HG02938 (cell line): ENCODE data around the gene UTP11.
"Not testable (repeated sequence)": the region's sequence is repeated elsewhere in the genome, so short reads cannot be mapped to it uniquely, and the experiment has no call there.

Source experiments
- ATAC-seq: cut with Tn5 transposase; IDR thresholded peaks from one replicate; pipeline ENCODE4 v1.9.1; 2021; ENCODE audit warnings: mild to moderate bottlenecking, moderate library complexity; ENCODE audit not compliant: unreplicated experiment

UTP11 gene, protein sequence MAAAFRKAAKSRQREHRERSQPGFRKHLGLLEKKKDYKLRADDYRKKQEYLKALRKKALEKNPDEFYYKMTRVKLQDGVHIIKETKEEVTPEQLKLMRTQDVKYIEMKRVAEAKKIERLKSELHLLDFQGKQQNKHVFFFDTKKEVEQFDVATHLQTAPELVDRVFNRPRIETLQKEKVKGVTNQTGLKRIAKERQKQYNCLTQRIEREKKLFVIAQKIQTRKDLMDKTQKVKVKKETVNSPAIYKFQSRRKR

GRCh38 chr1:38012363-38013226 is at the start of gene UTP11:
UTP11 (plus strand) TSS chr1:38012734; CDS start chr1:38012803, 69 bp downstream.
- ATAC-seq: peak; percentile 91

DNA sequence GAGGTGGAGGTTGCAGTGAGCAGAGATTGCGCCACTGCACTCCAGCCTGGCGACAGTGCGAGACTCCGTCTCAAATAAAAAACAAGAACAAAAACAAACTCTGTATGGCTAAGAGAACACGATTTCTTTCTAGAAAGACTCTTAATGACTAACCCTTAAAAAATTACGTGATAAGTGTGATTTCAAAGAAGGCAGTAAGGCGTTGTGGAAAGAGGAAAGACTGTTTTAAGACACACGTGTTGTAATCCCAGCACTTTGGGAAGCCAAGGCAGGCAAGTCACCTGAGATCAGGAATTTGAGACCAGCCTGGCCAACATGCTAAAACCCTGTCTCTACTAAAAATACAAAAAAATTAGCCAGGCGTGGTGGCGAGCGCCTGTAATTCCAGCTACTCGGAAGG is 48.4 kb upstream of the UTP11 start:
- not testable (repeated sequence) for ATAC-seq

GRCh38 chr1:37965301-37965700 is 47.2 kb upstream of the UTP11 start:
- no peak for ATAC-seq

GRCh38 chr1:37973684-37974083 is 38.9 kb upstream of the UTP11 start:
- ATAC-seq: not testable (repeated sequence)

DNA sequence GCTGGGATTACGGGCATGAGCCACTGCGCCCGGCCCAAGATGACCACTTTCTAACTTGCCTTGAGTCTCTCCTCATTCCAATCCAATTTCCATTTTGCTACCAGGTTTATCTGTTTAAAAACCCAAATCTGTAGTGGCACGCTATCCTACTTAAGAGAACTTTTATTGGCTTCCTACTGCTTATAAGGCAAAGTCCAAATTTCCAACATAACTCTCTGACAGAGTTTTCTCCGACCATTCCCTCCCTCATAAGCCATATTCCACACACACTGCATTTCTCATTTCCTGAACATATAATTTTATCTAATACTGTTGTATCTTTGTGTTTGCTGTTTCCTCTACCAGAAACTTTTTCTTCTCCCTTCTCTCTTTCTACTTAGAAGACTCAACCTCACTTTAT is 38.0 kb upstream of the UTP11 start:
- no peak for ATAC-seq

GRCh38 chr1:37975083-37975482 is 37.5 kb upstream of the UTP11 start:
- not testable (repeated sequence) for ATAC-seq

- ATAC-seq: no peak
These were observed 34.0 kb upstream of the UTP11 start for GRCh38 chr1:37978541-37978940.

GRCh38 chr1:37983546-37983945 is 29.0 kb upstream of the UTP11 start:
- no peak for ATAC-seq

DNA sequence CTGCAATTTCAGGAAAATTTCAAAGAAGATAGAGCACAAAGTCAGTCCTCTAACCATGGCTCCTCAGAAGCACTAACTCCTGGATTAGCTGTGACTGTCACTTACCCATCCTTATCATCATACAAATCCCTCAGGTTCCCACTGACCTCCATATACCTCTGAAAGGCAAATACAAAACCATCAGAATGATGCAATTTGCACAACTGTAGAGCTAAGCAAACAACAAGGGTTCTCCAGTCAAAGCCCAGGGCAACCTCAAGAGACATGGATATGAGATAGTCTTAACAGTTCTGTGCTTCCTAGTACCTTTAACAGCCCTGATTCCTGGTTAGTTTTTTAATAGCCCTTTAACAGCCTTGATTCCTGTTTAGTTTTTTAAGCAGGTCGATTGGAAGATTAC is 24.9 kb upstream of the UTP11 start:
- no peak for ATAC-seq

- peak; percentile 11 for ATAC-seq
These were observed 23.1 kb upstream of the UTP11 start for GRCh38 chr1:37989361-37989930.

DNA sequence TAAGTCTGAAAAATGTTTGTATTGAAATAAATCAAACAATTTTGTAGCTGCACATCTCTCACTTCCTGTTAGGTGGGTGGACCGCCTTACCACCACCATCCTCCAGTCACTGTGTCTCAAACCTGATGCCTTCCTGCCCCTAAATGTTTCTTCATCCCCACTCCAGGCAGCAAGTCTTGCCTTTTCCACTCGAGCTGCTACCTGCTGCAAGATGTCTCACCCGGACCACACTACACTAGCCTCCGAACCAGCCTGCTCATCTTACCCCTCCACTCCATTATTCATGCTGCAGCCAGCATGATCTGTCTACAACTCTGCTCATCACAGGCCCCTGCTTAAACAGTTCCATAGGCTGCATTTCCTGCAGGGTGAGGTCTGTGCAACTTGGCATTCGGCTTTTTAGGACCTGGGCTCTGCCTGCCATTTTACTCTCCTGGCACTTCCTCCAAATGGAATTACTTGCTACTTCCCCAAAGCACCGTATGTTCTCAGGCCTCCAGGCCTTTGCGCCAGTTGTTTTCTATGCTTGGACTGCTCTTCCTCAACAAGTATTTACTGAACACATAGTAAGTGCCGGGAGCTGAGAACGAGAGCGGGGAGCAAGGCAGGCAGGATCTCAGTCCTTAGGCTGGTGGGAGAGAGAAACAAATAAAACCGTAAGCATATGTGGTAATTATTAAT is 17.5 kb upstream of the UTP11 start:
- no peak for ATAC-seq

GRCh38 chr1:37995751-37996345 is 16.7 kb upstream of the UTP11 start:
- no peak for ATAC-seq

GRCh38 chr1:37997256-37998088 is 15.1 kb upstream of the UTP11 start:
- no peak for ATAC-seq

- ATAC-seq: no peak
These were observed 14.3 kb upstream of the UTP11 start for GRCh38 chr1:37998089-37998808.

DNA sequence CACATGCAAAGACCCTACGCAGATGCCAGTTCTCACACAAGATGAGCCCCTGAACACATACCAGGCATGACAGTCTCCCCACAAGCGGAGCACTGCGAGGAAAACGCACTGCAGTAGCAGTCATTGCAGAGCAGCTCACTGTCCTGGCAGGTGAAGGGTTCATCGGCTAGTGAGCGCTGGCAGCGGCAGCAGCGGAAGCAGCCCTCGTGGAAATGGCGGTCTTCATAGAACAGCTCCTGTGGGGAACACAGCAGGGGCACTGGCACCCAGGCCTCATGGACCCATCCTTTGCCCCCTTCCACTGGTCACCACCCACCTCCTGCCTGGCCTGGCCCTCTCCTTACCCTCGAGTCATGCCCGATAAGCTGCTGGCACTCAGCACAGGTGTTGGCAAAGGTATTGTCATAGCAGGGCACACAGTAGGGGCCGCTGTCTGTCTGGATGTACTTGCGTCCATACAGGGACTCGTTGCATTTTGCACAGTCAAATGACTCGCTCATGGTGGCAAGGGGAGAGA is 13.6 kb upstream of the UTP11 start:
- no peak for ATAC-seq

GRCh38 chr1:37999430-38000232 is 12.9 kb upstream of the UTP11 start:
- no peak for ATAC-seq

DNA sequence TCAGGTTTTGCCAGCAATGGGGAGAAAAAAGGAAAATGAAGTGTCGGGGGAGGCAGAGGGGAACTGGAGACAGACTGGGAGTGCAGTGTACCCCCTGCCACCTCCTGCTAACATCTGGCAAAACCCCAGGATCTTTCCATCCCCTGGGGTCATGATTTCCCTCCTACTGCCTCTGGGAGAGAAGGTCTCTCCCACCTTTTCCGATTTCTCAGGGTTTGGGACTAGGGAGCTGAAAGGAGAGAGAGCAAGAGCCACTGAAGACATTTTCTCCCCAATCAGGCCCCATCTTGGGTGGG is 12.4 kb upstream of the UTP11 start:
- no peak for ATAC-seq
